B cell (primary cell): ENCODE data around the gene SAMD4A.

Experiments used
- CTCF ChIP-seq: fragments of 200-600 bp; IDR thresholded peaks from one replicate; pipeline ENCODE4 v1.8.0; 2022; ENCODE audit warnings: antibody characterized with exemption, mild to moderate bottlenecking
- EZH2 ChIP-seq: IDR thresholded peaks from 2 replicates; pipeline ENCODE4 v1.6.1; 2012; ENCODE audit warnings: borderline replicate concordance, low read depth, mild to moderate bottlenecking, moderate library complexity, low read length; ENCODE audit not compliant: insufficient read depth, poor library complexity, severe bottlenecking

- TF ChIP-seq CTCF (no peak), EZH2 (no peak)
Observed at GRCh38 chr14:54651649-54652048, 84.7 kb downstream of the SAMD4A start.
